NB4 (cell line): ENCODE results near the gene BBX.

Experiments used
- DNase-seq: peaks from one replicate; pipeline ENCODE4 v3.0.0; 2010; ENCODE audit warnings: low read depth
- H3K4me3 ChIP-seq: one replicate; pipeline ENCODE4 v1.5.1; 2011; ENCODE audit warnings: mild to moderate bottlenecking, low read depth, low read length, moderate library complexity
- CTCF ChIP-seq: IDR thresholded peaks from one replicate; pipeline ENCODE4 v1.5.1; 2012; ENCODE audit warnings: low read depth, low read length
- MYC ChIP-seq: IDR thresholded peaks from 2 replicates; pipeline ENCODE4 v1.6.1; 2011; ENCODE audit warnings: low read depth, low read length
- POLR2A ChIP-seq: IDR thresholded peaks from 2 replicates; pipeline ENCODE4 v1.6.1; 2011; ENCODE audit warnings: mild to moderate bottlenecking; ENCODE audit not compliant: insufficient read length; ENCODE audit errors: extremely low read depth
- TF ChIP-seq, protein P1 (sequence below): IDR thresholded peaks from 2 replicates; pipeline ENCODE4 v1.6.1; 2011; ENCODE audit warnings: low read depth, low read length

The BBX gene

GRCh38 chr3:107611775-107612469 is 89.2 kb downstream of the BBX start:
- no peak overlapping the region for H3K4me3 ChIP-seq
- DNase-seq: no peak
- TF ChIP-seq, protein P1, sequence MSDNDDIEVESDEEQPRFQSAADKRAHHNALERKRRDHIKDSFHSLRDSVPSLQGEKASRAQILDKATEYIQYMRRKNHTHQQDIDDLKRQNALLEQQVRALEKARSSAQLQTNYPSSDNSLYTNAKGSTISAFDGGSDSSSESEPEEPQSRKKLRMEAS: no peak
- TF ChIP-seq POLR2A (no peak), CTCF (no peak), MYC (no peak)

DNA sequence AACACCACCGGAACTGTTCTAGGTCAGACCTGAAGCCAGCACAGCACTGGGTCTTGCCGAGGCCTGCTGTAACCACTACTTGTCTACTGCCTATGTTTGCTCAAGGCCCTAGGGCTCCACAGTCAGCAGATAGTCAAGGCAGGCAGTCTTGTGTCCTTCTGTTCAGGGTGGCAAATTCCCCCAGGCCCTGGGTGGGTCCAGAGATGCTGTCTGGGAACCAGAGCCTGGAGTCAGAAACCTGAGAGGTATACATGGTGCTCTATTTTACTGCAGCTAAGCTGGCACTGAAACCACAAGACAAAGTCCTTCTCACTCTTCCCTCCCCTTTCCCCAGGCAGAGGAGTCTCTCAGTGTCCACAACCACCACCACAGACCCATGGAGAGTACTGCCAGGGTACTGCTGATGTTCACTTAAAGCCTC is 89.9 kb downstream of the BBX start:
- H3K4me3 ChIP-seq: no peak overlapping the region
- no peak for DNase-seq
- TF ChIP-seq, protein P1: no peak
- no peak for TF ChIP-seq MYC
- no peak for TF ChIP-seq POLR2A
- TF ChIP-seq CTCF: no peak

DNA sequence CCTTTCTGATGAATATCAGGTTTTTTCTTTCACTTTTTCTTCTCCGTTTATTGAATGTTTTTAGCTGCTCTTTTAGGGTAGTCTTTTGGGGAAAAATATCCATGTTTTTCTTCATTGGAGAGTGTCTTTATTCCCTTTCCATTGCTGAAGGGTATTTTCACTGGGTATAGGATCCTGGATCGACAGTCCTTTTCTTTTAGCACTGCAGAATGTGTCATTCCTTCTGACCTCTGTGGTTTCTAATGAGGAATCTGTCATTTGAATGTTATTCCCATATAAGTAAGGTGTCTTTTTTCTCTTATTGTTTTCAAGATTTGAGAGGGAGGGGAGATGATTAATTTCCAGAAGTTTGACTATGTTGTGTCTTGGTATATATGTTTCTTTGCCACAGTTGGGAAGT is 96.8 kb downstream of the BBX start:
- DNase-seq: no peak
- H3K4me3 ChIP-seq: no peak overlapping the region
- TF ChIP-seq CTCF (no peak), POLR2A (no peak), MYC (no peak)
- TF ChIP-seq, protein P1: no peak

DNA sequence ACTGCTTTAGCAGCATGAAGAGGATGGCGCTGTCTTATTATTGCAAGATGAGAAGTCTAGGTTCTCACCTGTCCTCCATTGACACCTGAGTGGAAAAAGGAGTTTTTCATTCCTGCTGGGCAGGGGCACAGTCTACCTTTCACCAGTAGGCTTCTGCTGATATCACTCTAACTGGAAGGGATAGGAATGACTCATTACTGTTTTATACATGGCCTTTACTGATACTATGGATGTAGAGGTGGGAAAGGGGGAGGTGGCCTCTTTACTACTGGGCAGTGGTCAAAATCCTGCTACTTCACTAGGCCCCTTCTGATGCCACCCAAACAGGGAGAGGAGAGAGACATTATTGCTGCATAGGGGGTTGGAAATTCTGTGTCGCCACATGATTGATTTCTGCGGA is 97.8 kb downstream of the BBX start:
- TF ChIP-seq, protein P1: no peak
- TF ChIP-seq CTCF (no peak), POLR2A (no peak), MYC (no peak)
- no peak for DNase-seq
- no peak overlapping the region for H3K4me3 ChIP-seq

DNA sequence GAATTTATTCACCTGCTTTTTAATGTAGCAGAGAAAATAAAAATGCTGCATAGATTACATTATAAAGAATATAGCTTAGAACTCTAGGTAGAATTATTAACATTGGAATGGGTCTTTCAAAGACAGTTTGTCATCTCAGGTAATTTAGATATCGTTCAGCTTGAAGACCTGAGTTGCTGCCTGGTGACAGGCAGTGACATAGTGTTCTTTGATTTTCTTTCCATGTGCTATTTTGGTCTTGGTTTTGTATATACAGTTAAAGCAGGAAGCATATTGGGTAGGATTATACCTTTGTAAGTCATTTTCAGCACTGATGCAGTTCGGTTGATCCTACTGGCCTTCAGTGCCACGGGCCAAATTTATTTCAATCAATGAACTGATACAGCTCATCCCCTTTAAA is 98.7 kb downstream of the BBX start:
- DNase-seq: no peak
- H3K4me3 ChIP-seq: no peak overlapping the region
- TF ChIP-seq CTCF: no peak
- TF ChIP-seq POLR2A: no peak
- TF ChIP-seq MYC: no peak
- TF ChIP-seq, protein P1: no peak
